GM12878 (cell line): Measurements from ENCODE around the gene FNIP1. TPM values are rescaled to one million over a fixed set of nuclear protein-coding genes. Genes with fewer than 3 reads are reported as not detected.

ENCODE experiments used
- ATAC-seq: fragments of 200-7000 bp; cut with Tn5 transposase; 3 replicates; pipeline ENCODE4 v1.9.1; 2020; ENCODE audit warnings: mild to moderate bottlenecking, moderate library complexity
- BruUV-seq: library from RNA; stranded (reverse); fragments of 400-500 nt; replicated peaks from 2 replicates; lab custom pipeline; 2021; lab: Mats Ljungman, UMichigan
- CTCF ChIA-PET: fragments of 300-600 bp; sonication (Branson Sonifier 250); formaldehyde crosslinking; extraction: SDS; loops from one replicate; lab custom pipeline; 2021; ENCODE audit warnings: inconsistent platforms; lab: Yijun Ruan, JAX
- POLR2A ChIA-PET: fragments of 350-600 bp; formaldehyde crosslinking; extraction: SDS; loops from one replicate; lab custom pipeline; 2021; ENCODE audit warnings: inconsistent platforms; lab: Charles Lee
- RAD21 ChIA-PET: fragments of 300-600 bp; sonication (Branson Sonifier 250); formaldehyde crosslinking; loops from one replicate; lab custom pipeline; 2023; ENCODE audit warnings: antibody characterized with exemption; ENCODE audit not compliant: unreplicated experiment; lab: Charles Lee
- SMC1A ChIA-PET: fragments of 300-600 bp; sonication (Branson Sonifier 250); formaldehyde crosslinking; loops from one replicate; lab custom pipeline; 2023; ENCODE audit not compliant: unreplicated experiment, uncharacterized antibody; lab: Charles Lee
- DNase-seq: peaks from one replicate; pipeline ENCODE4 v3.0.0-alpha.2; 2011; ENCODE audit warnings: low read depth, low spot score
- FAIRE-seq: peaks from 3 replicates; lab custom pipeline; 2011; peaks lifted over from hg19 to GRCh38; lab: Jason Lieb, UNC
- H2AFZ ChIP-seq: 2 replicates; pipeline ENCODE4 v1.6.0; 2011; ENCODE audit warnings: low read depth, low read length, control low read depth; ENCODE audit not compliant: control insufficient read depth
- H3K27ac ChIP-seq: 2 replicates; pipeline ENCODE4 v1.5.1; 2011; ENCODE audit warnings: control low read depth; ENCODE audit not compliant: control insufficient read depth, insufficient read depth
- H3K27me3 ChIP-seq, 2 experiments: replicated peaks in 1 of 2; 2 replicates each; pipeline versions ENCODE4 v1.6.0 to v1.6.1; 2011; ENCODE audit warnings: low read length in 1 of 2; ENCODE audit not compliant: control insufficient read depth in 2 of 2, insufficient read depth in 2 of 2
- H3K36me3 ChIP-seq, 2 experiments: 2 replicates each; pipeline ENCODE4 v1.5.1; 2011; ENCODE audit warnings: low read length in 1 of 2; ENCODE audit not compliant: control insufficient read depth in 2 of 2, insufficient read depth in 2 of 2
- H3K4me1 ChIP-seq: 2 replicates; pipeline ENCODE4 v1.6.1; 2011; ENCODE audit warnings: mild to moderate bottlenecking, low read length, moderate library complexity, mixed read lengths; ENCODE audit not compliant: control insufficient read depth, insufficient read depth
- H3K4me2 ChIP-seq: 2 replicates; pipeline ENCODE4 v1.6.0; 2011; ENCODE audit warnings: control low read depth; ENCODE audit not compliant: control insufficient read depth, insufficient read depth
- H3K4me3 ChIP-seq: fragments of 200-600 bp; sonication (generic); 2 replicates; pipeline ENCODE4 v1.5.1; 2016
- H3K79me2 ChIP-seq: 2 replicates; pipeline ENCODE4 v1.6.0; 2011; ENCODE audit warnings: low read length; ENCODE audit not compliant: control insufficient read depth, insufficient read depth
- H3K9ac ChIP-seq: 2 replicates; pipeline ENCODE4 v1.8.0; 2011; ENCODE audit warnings: low read length, control low read depth, mixed read lengths; ENCODE audit not compliant: control insufficient read depth, insufficient read depth
- H3K9me3 ChIP-seq: replicated peaks from 3 replicates; pipeline ENCODE4 v1.5.1; 2011; ENCODE audit warnings: mild to moderate bottlenecking, low read length; ENCODE audit not compliant: control insufficient read depth, insufficient read depth
- H4K20me1 ChIP-seq: 2 replicates; pipeline ENCODE4 v1.6.0; 2011; ENCODE audit not compliant: control insufficient read depth, insufficient read depth
- CREB1 ChIP-seq: IDR thresholded peaks from 2 replicates; pipeline ENCODE4 v1.6.1; 2012; ENCODE audit warnings: low read depth, mild to moderate bottlenecking, inconsistent platforms
- JUNB ChIP-seq: IDR thresholded peaks from 2 replicates; pipeline ENCODE4 v1.6.1; 2016; ENCODE audit warnings: antibody characterized with exemption, mild to moderate bottlenecking
- PAX8 ChIP-seq: fragments of 450-650 bp; IDR thresholded peaks from 2 replicates; pipeline ENCODE4 v1.6.1; 2017; ENCODE audit warnings: mild to moderate bottlenecking, moderate library complexity
- RUNX3 ChIP-seq: IDR thresholded peaks from 2 replicates; pipeline ENCODE4 v1.6.1; 2012; ENCODE audit warnings: low read length, inconsistent platforms
- SREBF2 ChIP-seq: IDR thresholded peaks from 2 replicates; pipeline ENCODE4 v1.6.1; 2012; ENCODE audit warnings: mild to moderate bottlenecking, low read length
- TARDBP ChIP-seq: IDR thresholded peaks from 2 replicates; pipeline ENCODE4 v1.6.1; 2016; ENCODE audit warnings: borderline replicate concordance
- ZNF622 ChIP-seq: fragments of 450-650 bp; IDR thresholded peaks from 2 replicates; pipeline ENCODE4 v1.6.1; 2017; ENCODE audit warnings: mild to moderate bottlenecking, inconsistent platforms
- WGBS: methylation state at CpG from one replicate; pipeline ENCODE4 v1.1.6; 2016; ENCODE audit warnings: low lambda C conversion rate; ENCODE audit not compliant: insufficient replicate concordance, insufficient coverage; ENCODE audit errors: missing lambda C conversion rate; 5-methylcytosine and 5-hydroxymethylcytosine counted together
- in situ Hi-C: fragments of 300-500 bp; cut with MboI; formaldehyde crosslinking; loops from 9 replicates; pipeline ENCODE4 v1.14.3; 2018; ENCODE audit warnings: mixed read lengths
- intact Hi-C: fragments of 100-400 bp; cut with micrococcal nuclease; formaldehyde crosslinking; loops from one replicate; pipeline ENCODE4 v1.14.2; 2022; ENCODE audit not compliant: unreplicated experiment
- polyA plus RNA-seq, 11 experiments: library from polyadenylated mRNA; depleted of rRNA in 4 of 11; unstranded in 6 of 11; stranded (reverse) in 5 of 11; fragments of >200 nt; fragmentation: Nextera tagmentation in 4 of 11; fragmentation: Illumina TruSeq in 1 of 11; extraction: Ambion mirVana in 4 of 11; extraction: Trizol in 1 of 11; gene quantifications; 1 replicate in 1 of 11; 2 replicates in 10 of 11; pipeline versions ENCODE4 v1.2.1 to v1.2.3, GENCODE V29; 2011 to 2016; ENCODE audit warnings: inconsistent platforms in 2 of 11, missing spikeins in 2 of 11, low read depth in 1 of 11
- total RNA-seq, 4 experiments: library from RNA; depleted of rRNA in 3 of 4; stranded (reverse); fragments of >200 nt in 3 of 4; fragmentation: Illumina TruSeq in 1 of 4; extraction: Trizol in 1 of 4; gene quantifications; 2 replicates each; pipeline versions ENCODE4 v1.2.1 to v1.2.3, GENCODE V29; 2013 to 2021
- TF ChIP-seq, protein P1 (sequence below): IDR thresholded peaks from 2 replicates; pipeline ENCODE4 v1.6.1; 2012; ENCODE audit warnings: low read depth, low read length, improper control_type of control experiment
- TF ChIP-seq, protein P2 (sequence below): IDR thresholded peaks from 2 replicates; pipeline ENCODE4 v1.6.1; 2012; ENCODE audit warnings: low read depth, low read length, improper control_type of control experiment
- TF ChIP-seq, protein P3 (sequence below): fragments of 450-650 bp; formaldehyde crosslinking; IDR thresholded peaks from 2 replicates; pipeline ENCODE4 v1.5.0; 2022; ENCODE audit warnings: mild to moderate bottlenecking, missing genetic modification characterization

FNIP1 gene
- total and polyA plus RNA-seq, 10 of the 15 experiments (the other 5 are each of a cell fraction or from before 2014, with no cell fraction given), result 4.3 to 18.0 (median 14.0) TPM

GRCh38 chr5:131664929-131665328, 131.9 kb downstream of the FNIP1 start:
- intact Hi-C loops, result no loop called here
- Histone ChIP-seq H4K20me1 (no peaks in the 10 kb centered on the region), H2AFZ (no peak overlapping the region), H3K36me3 (peaks cover 1 to 3% of the 10 kb centered on the region in 2 experiments; a peak in 3 of 4 replicates)
- CTCF ChIA-PET, result no interaction called here
- FAIRE-seq, result no peak
- TF ChIP-seq, protein P1, sequence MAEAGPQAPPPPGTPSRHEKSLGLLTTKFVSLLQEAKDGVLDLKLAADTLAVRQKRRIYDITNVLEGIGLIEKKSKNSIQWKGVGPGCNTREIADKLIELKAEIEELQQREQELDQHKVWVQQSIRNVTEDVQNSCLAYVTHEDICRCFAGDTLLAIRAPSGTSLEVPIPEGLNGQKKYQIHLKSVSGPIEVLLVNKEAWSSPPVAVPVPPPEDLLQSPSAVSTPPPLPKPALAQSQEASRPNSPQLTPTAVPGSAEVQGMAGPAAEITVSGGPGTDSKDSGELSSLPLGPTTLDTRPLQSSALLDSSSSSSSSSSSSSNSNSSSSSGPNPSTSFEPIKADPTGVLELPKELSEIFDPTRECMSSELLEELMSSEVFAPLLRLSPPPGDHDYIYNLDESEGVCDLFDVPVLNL, result no peak
- TF ChIP-seq, protein P2, sequence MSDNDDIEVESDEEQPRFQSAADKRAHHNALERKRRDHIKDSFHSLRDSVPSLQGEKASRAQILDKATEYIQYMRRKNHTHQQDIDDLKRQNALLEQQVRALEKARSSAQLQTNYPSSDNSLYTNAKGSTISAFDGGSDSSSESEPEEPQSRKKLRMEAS, result no peak
- TF ChIP-seq JUNB, result peak; percentile 49; the same call in 1 of the 2 replicates
- TF ChIP-seq, all 136 proteins: peak for 1
- in situ Hi-C loops, result no loop called here
- ChIA-PET POLR2A (no interaction called here), RAD21 (interaction anchor here (0.7 kb wide), 1 partner anchor 13 kb away, joined by 5 read pairs; no protein-coding TSS in a partner anchor), SMC1A (interaction anchor here (0.9 kb wide), 1 partner anchor 15 kb away, joined by 3 read pairs; no protein-coding TSS in a partner anchor)
- Histone ChIP-seq H3K79me2 (no peaks in the 10 kb centered on the region), H3K4me3 (no peak overlapping the region), H3K27ac (no peak overlapping the region), H3K4me1 (no peaks in the 10 kb centered on the region), H3K27me3 (no peaks in the 10 kb centered on the region), H3K4me2 (no peak overlapping the region), H3K9ac (no peak overlapping the region), H3K9me3 (no peaks in the 10 kb centered on the region; the same call in 1 of the 3 replicates)
- BruUV-seq, result no TSS peak
- ATAC-seq (no peak), DNase-seq (no peak)
- 89% methylated on average over 1 of the region's 1 CpG for WGBS

GRCh38 chr5:131661933-131662332, 134.9 kb downstream of the FNIP1 start:
- Histone ChIP-seq H3K79me2 (no peaks in the 10 kb centered on the region), H4K20me1 (no peaks in the 10 kb centered on the region), H3K4me2 (no peak overlapping the region), H3K4me1 (no peaks in the 10 kb centered on the region), H3K4me3 (no peak overlapping the region), H3K27me3 (no peaks in the 10 kb centered on the region), H3K9me3 (no peaks in the 10 kb centered on the region; the same call in 1 of the 3 replicates), H3K36me3 (peaks cover 5 to 12% of the 10 kb centered on the region in 2 experiments), H3K9ac (no peak overlapping the region), H3K27ac (no peak overlapping the region), H2AFZ (no peak overlapping the region)
- SMC1A ChIA-PET, result no interaction called here
- in situ Hi-C loops, result no loop called here
- no peak for FAIRE-seq
- no peak for DNase-seq
- no peak for TF ChIP-seq CREB1
- TF ChIP-seq RUNX3, result no peak
- no peak for TF ChIP-seq TARDBP
- no peak for TF ChIP-seq PAX8
- TF ChIP-seq SREBF2, result no peak
- TF ChIP-seq, protein P3, sequence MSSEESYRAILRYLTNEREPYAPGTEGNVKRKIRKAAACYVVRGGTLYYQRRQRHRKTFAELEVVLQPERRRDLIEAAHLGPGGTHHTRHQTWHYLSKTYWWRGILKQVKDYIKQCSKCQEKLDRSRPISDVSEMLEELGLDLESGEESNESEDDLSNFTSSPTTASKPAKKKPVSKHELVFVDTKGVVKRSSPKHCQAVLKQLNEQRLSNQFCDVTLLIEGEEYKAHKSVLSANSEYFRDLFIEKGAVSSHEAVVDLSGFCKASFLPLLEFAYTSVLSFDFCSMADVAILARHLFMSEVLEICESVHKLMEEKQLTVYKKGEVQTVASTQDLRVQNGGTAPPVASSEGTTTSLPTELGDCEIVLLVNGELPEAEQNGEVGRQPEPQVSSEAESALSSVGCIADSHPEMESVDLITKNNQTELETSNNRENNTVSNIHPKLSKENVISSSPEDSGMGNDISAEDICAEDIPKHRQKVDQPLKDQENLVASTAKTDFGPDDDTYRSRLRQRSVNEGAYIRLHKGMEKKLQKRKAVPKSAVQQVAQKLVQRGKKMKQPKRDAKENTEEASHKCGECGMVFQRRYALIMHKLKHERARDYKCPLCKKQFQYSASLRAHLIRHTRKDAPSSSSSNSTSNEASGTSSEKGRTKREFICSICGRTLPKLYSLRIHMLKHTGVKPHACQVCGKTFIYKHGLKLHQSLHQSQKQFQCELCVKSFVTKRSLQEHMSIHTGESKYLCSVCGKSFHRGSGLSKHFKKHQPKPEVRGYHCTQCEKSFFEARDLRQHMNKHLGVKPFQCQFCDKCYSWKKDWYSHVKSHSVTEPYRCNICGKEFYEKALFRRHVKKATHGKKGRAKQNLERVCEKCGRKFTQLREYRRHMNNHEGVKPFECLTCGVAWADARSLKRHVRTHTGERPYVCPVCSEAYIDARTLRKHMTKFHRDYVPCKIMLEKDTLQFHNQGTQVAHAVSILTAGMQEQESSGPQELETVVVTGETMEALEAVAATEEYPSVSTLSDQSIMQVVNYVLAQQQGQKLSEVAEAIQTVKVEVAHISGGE, result no peak
- no peak for TF ChIP-seq ZNF622
- CTCF ChIA-PET, result no interaction called here
- POLR2A ChIA-PET, result no interaction called here
- intact Hi-C loops, result no loop called here
- RAD21 ChIA-PET, result no interaction called here
- no peak for ATAC-seq
- no TSS peak for BruUV-seq
- WGBS, result 100% methylated on average over 1 of the region's 1 CpG
